ENCODE measurements around the gene PLEKHA6.

Gene PLEKHA6

GRCh38 chr1:204218552-204218951 is 141.2 kb downstream of the PLEKHA6 start:
- DNase-seq (ENCODE audit: low read depth in 2 of 3, low spot score in 1 of 3) = no peak

- DNase-seq (ENCODE audit: low read depth in 2 of 3, low spot score in 1 of 3) = no peak
Measured at GRCh38 chr1:204217648-204218000, 142.1 kb downstream of the PLEKHA6 start.

- DNase-seq (ENCODE audit: low read depth in 2 of 3, low spot score in 1 of 3) = no peak
Measured at GRCh38 chr1:204216880-204217647, 142.7 kb downstream of the PLEKHA6 start.

- DNase-seq (ENCODE audit: low read depth in 2 of 3, low spot score in 1 of 3) = no peak
Measured at GRCh38 chr1:204216236-204216635, 143.5 kb downstream of the PLEKHA6 start.

- DNase-seq (ENCODE audit: low read depth in 2 of 3, low spot score in 1 of 3) = peak; percentile 20 to 28 (median 25)
Measured at GRCh38 chr1:204213668-204214662, 145.8 kb downstream of the PLEKHA6 start, which contains the start of gene GOLT1A. Gene GOLT1A (minus strand): TSS chr1:204213988. CDS start chr1:204213906, 82 bp downstream.

- DNase-seq (ENCODE audit: low read depth in 2 of 3, low spot score in 1 of 3) = no peak
Measured at GRCh38 chr1:204212715-204213114, 147.0 kb downstream of the PLEKHA6 start.

- no peak for DNase-seq (ENCODE audit: low read depth in 2 of 3, low spot score in 1 of 3)
Measured at GRCh38 chr1:204211046-204211445, 148.7 kb downstream of the PLEKHA6 start.

GRCh38 chr1:204207136-204207616 is 152.6 kb downstream of the PLEKHA6 start:
- peak; percentile 51 to 80 (median 67) for DNase-seq (ENCODE audit: low read depth in 2 of 3, low spot score in 1 of 3)

- no peak for DNase-seq (ENCODE audit: low read depth in 2 of 3, low spot score in 1 of 3)
Measured at GRCh38 chr1:204206121-204206520, 153.6 kb downstream of the PLEKHA6 start.

- DNase-seq (ENCODE audit: low read depth in 2 of 3, low spot score in 1 of 3) = no peak
Measured at GRCh38 chr1:204205486-204205885, 154.2 kb downstream of the PLEKHA6 start.

GRCh38 chr1:204204944-204205343 is 154.8 kb downstream of the PLEKHA6 start:
- DNase-seq (ENCODE audit: low read depth in 2 of 3, low spot score in 1 of 3) = no peak

- no peak for DNase-seq (ENCODE audit: low read depth in 2 of 3, low spot score in 1 of 3)
Measured at GRCh38 chr1:204203206-204203767, 156.4 kb downstream of the PLEKHA6 start.

GRCh38 chr1:204202481-204202880 is 157.2 kb downstream of the PLEKHA6 start:
- no peak for DNase-seq (ENCODE audit: low read depth in 2 of 3, low spot score in 1 of 3)

- no peak for DNase-seq (ENCODE audit: low read depth in 2 of 3, low spot score in 1 of 3)
Measured at GRCh38 chr1:204201348-204202040, 158.2 kb downstream of the PLEKHA6 start.

GRCh38 chr1:204199579-204199978 is 160.2 kb downstream of the PLEKHA6 start:
- no peak for DNase-seq (ENCODE audit: low read depth in 2 of 3, low spot score in 1 of 3)

GRCh38 chr1:204198348-204199340 is 161.1 kb downstream of the PLEKHA6 start:
- DNase-seq (ENCODE audit: low read depth in 2 of 3, low spot score in 1 of 3) = no peak

GRCh38 chr1:204197068-204197467 is 162.7 kb downstream of the PLEKHA6 start:
- DNase-seq (ENCODE audit: low read depth in 2 of 3, low spot score in 1 of 3) = no peak

GRCh38 chr1:204196068-204196795 is 163.5 kb downstream of the PLEKHA6 start, which contains the start of gene KISS1:
Gene KISS1 (minus strand): TSS chr1:204196491. CDS start chr1:204192876, 3,615 bp downstream.
- DNase-seq (ENCODE audit: low read depth in 2 of 3, low spot score in 1 of 3) = no peak

- DNase-seq (ENCODE audit: low read depth in 2 of 3, low spot score in 1 of 3) = no peak
Measured at GRCh38 chr1:204194771-204195170, 165.0 kb downstream of the PLEKHA6 start.

Measured in stimulated activated CD4-positive, alpha-beta T cell treated with anti-CD3 and anti-CD28 coated beads, Interleukin-12 subunit alpha, Interleukin-12 subunit beta, amount 100 ng/mL, for 48 hours (primary cell).